GM23248 (cell line): ENCODE measurements around the gene HPF1. TPM values are rescaled to one million over a fixed set of nuclear protein-coding genes. Genes with fewer than 3 reads are reported as not detected.

Source experiments
- DNase-seq: peaks from one replicate; pipeline ENCODE4 v3.0.0-alpha.2; 2015
- H2AFZ ChIP-seq: fragments of 200-600 bp; sonication (generic); 2 replicates; pipeline ENCODE4 v1.6.1; 2016; ENCODE audit warnings: antibody characterized with exemption
- H3F3A ChIP-seq: fragments of 200-600 bp; sonication (generic); 2 replicates; pipeline ENCODE4 v1.6.1; 2016; ENCODE audit warnings: mild to moderate bottlenecking, antibody characterized with exemption, mixed run types; ENCODE audit not compliant: insufficient read depth
- H3K27ac ChIP-seq: fragments of 200-600 bp; sonication (generic); 2 replicates; pipeline ENCODE4 v1.5.1; 2016; ENCODE audit warnings: mild to moderate bottlenecking
- H3K27me3 ChIP-seq: fragments of 200-600 bp; sonication (generic); replicated peaks from 2 replicates; pipeline ENCODE4 v1.6.1; 2016; ENCODE audit warnings: mild to moderate bottlenecking; ENCODE audit not compliant: insufficient read depth
- H3K36me3 ChIP-seq: fragments of 200-600 bp; sonication (generic); 2 replicates; pipeline ENCODE4 v1.6.1; 2016; ENCODE audit warnings: low read depth, mild to moderate bottlenecking
- H3K4me1 ChIP-seq: fragments of 200-600 bp; sonication (generic); 2 replicates; pipeline ENCODE4 v1.6.1; 2016; ENCODE audit warnings: mild to moderate bottlenecking; ENCODE audit not compliant: insufficient read depth
- H3K4me2 ChIP-seq: fragments of 200-600 bp; sonication (generic); one replicate; pipeline ENCODE4 v1.6.1; 2016; ENCODE audit warnings: mild to moderate bottlenecking; ENCODE audit not compliant: unreplicated experiment
- H3K4me3 ChIP-seq: fragments of 200-600 bp; sonication (generic); 2 replicates; pipeline ENCODE4 v1.5.1; 2016; ENCODE audit warnings: mild to moderate bottlenecking
- H3K79me2 ChIP-seq: fragments of 200-600 bp; sonication (generic); 2 replicates; pipeline ENCODE4 v1.6.1; 2016; ENCODE audit warnings: mild to moderate bottlenecking; ENCODE audit not compliant: insufficient read depth
- H3K9ac ChIP-seq: fragments of 200-600 bp; sonication (generic); 2 replicates; pipeline ENCODE4 v1.6.1; 2016; ENCODE audit warnings: mild to moderate bottlenecking
- H3K9me2 ChIP-seq: fragments of 200-600 bp; sonication (generic); 2 replicates; pipeline ENCODE4 v1.6.1; 2016; ENCODE audit warnings: mixed run types, mild to moderate bottlenecking, moderate library complexity; ENCODE audit not compliant: insufficient read depth
- H3K9me3 ChIP-seq: fragments of 200-600 bp; sonication (generic); one replicate; pipeline ENCODE4 v1.6.1; 2017; ENCODE audit warnings: low read depth
- H4K20me1 ChIP-seq: fragments of 200-600 bp; sonication (generic); 2 replicates; pipeline ENCODE4 v1.6.0; 2016; ENCODE audit not compliant: insufficient read depth
- EZH2 ChIP-seq: fragments of 200-600 bp; sonication (generic); IDR thresholded peaks from 2 replicates; pipeline ENCODE4 v1.6.1; 2018; ENCODE audit warnings: antibody characterized with exemption, mild to moderate bottlenecking; ENCODE audit not compliant: insufficient read depth, poor library complexity, severe bottlenecking
- EZH2phosphoT487 ChIP-seq: fragments of 200-600 bp; sonication (generic); IDR thresholded peaks from 2 replicates; pipeline ENCODE4 v1.6.1; 2018; ENCODE audit warnings: antibody characterized with exemption, moderate library complexity, mild to moderate bottlenecking, low read depth; ENCODE audit not compliant: insufficient read depth
- WGBS, 2 experiments: methylation state at CpG; one replicate each; pipeline ENCODE4 v1.1.6; 2015 to 2017; ENCODE audit warnings: low lambda C conversion rate in 2 of 2, low coverage in 1 of 2; ENCODE audit errors: missing lambda C conversion rate in 2 of 2; 5-methylcytosine and 5-hydroxymethylcytosine counted together
- in situ Hi-C: fragments of 300-500 bp; cut with MboI; formaldehyde crosslinking; loops from 2 replicates; pipeline ENCODE4 v1.15.0; 2020
- polyA plus RNA-seq: library from polyadenylated mRNA; unstranded; fragments of >200 nt; fragmentation: Nextera tagmentation; extraction: Ambion mirVana; gene quantifications from 2 replicates; pipeline ENCODE4 v1.2.1, GENCODE V29; 2016
- total RNA-seq: library from RNA; depleted of rRNA; stranded (reverse); fragments of >200 nt; shearing (Covaris generic); gene quantifications from 2 replicates; pipeline ENCODE4 v1.2.3, GENCODE V29; 2014

Gene HPF1
- total and polyA plus RNA-seq, 2 experiments from 2014 or later = 40.5 to 54.1 TPM

DNA sequence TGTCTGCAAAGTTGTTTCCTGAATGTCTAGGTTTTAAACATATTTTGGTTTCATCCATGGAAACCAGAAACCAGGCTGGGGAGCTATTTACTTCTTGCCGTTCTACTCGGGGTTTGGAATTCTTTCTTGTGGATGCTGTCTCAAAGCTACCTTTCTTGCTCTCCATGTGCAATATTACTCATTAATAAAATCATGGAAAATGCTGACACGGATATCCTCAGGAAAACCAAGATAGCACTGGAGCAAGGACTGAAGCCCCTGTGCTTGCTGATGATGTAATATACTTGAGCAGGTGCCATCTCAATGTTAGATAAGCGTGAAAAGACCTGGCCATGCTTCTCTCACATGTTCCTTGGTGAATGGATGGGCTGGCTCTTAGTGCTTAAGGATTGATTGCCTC is 41.5 kb upstream of the HPF1 start:
- no peak overlapping the region for H2AFZ ChIP-seq
- H3K4me2 ChIP-seq = no peak overlapping the region
- no peak overlapping the region for H3K27ac ChIP-seq
- H3K9ac ChIP-seq = no peak overlapping the region
- H4K20me1 ChIP-seq = no peaks in the 10 kb centered on the region
- peaks cover 6% of the 10 kb centered on the region; the same call in 1 of the 2 replicates for H3K4me1 ChIP-seq
- H3K27me3 ChIP-seq = no peaks in the 10 kb centered on the region
- in situ Hi-C loops = no loop called here
- no peaks in the 10 kb centered on the region for H3K36me3 ChIP-seq
- H3F3A ChIP-seq = no peaks in the 10 kb centered on the region
- DNase-seq = no peak
- WGBS, 2 experiments = 63 to 75% methylated on average over 4 of the region's 4 CpGs
- H3K9me2 ChIP-seq = no peaks in the 10 kb centered on the region
- no peak overlapping the region for H3K4me3 ChIP-seq
- TF ChIP-seq EZH2 (no peak), EZH2phosphoT487 (no peak)
- no peaks in the 10 kb centered on the region for H3K9me3 ChIP-seq
- no peaks in the 10 kb centered on the region for H3K79me2 ChIP-seq

DNA sequence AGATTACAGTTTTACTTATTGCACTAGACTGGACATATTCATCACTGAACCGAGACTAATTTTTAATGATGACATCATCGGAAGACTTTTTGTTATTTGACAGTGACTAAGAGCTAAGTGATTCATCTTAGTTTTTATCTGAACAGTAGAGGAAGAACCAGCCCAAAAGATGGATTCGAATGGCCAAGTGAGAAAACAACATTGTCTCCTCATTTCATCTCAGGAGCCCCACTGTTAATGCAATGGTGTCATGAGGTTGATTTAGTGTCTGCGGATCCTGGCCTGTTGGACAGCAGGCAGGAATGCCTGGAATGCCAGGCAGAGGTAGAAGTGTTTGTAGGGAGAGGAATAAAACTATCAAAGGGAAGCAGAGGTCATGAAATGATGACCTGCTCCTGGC is 37.8 kb upstream of the HPF1 start:
- no peak overlapping the region for H3K4me2 ChIP-seq
- no peak overlapping the region for H3K27ac ChIP-seq
- no peaks in the 10 kb centered on the region for H3F3A ChIP-seq
- H3K9me3 ChIP-seq = no peaks in the 10 kb centered on the region
- H3K36me3 ChIP-seq = no peaks in the 10 kb centered on the region
- peak; percentile 66 for DNase-seq
- H4K20me1 ChIP-seq = no peaks in the 10 kb centered on the region
- no peaks in the 10 kb centered on the region for H3K79me2 ChIP-seq
- H3K4me3 ChIP-seq = no peak overlapping the region
- TF ChIP-seq EZH2 (no peak), EZH2phosphoT487 (no peak)
- in situ Hi-C loops = no loop called here
- H3K27me3 ChIP-seq = no peaks in the 10 kb centered on the region
- H3K9me2 ChIP-seq = no peaks in the 10 kb centered on the region
- H3K4me1 ChIP-seq = peaks cover 6% of the 10 kb centered on the region
- no peak overlapping the region for H3K9ac ChIP-seq
- 27 to 34% methylated on average over 4 of the region's 4 CpGs for WGBS, 2 experiments
- H2AFZ ChIP-seq = no peak overlapping the region

DNA sequence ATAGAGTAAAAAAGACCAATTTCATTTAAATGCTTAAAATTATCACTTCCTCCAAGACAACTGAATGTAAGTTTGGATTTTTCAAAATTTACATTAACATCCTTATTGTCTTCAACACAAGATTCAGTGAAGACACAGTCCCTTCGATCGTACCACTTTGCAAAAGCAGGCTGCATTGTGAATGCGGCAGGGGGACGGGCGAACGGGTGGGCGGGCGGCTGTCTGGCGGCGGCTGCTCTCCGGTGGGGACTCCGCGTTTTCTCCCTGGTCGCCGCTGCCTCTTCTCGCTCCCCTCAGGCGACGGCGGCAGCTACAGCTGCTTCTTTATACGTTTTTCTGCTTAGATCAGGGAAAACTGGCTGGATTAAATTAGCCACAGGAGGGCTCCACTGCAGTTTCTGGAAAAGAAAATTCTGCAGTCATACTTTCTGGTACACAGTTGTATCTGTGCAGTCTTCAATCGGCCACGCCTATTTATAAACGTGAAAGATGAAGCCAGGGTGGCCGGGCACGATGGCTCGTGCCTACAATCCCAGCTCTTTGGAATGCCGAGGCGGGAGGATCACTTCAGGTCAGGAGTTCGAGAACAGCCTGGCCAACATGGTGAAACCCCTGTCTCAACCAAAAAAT is 33.9 kb upstream of the HPF1 start:
- Histone ChIP-seq H3K79me2 (no peaks in the 10 kb centered on the region), H3K27me3 (0 out of 2 replicates have a peak, but pooled peaks cover 6% of the 10 kb centered on the region), H3F3A (no peaks in the 10 kb centered on the region), H3K4me2 (peak overlapping the region; percentile 91), H2AFZ (peak overlapping the region; percentile 84), H3K9me3 (no peaks in the 10 kb centered on the region), H4K20me1 (no peaks in the 10 kb centered on the region), H3K4me3 (peak overlapping the region; percentile 70), H3K4me1 (peaks cover 6% of the 10 kb centered on the region), H3K27ac (no peak overlapping the region), H3K9ac (peak overlapping the region; percentile 49; the same call in 1 of the 2 replicates), H3K9me2 (no peaks in the 10 kb centered on the region), H3K36me3 (no peaks in the 10 kb centered on the region)
- in situ Hi-C loops = no loop called here
- no peak for TF ChIP-seq EZH2
- TF ChIP-seq EZH2phosphoT487 = no peak
- 6 to 8% methylated on average over 14 to 29 of the region's 29 CpGs for WGBS, 2 experiments
- DNase-seq = peak; percentile 86

GRCh38 chr4:169791062-169791461 is 33.3 kb upstream of the HPF1 start:
- peak overlapping the region; percentile 70 for H3K4me3 ChIP-seq
- H4K20me1 ChIP-seq = no peaks in the 10 kb centered on the region
- H3K36me3 ChIP-seq = no peaks in the 10 kb centered on the region
- H3K4me2 ChIP-seq = peak overlapping the region; percentile 91
- no peak for TF ChIP-seq EZH2
- no peak for TF ChIP-seq EZH2phosphoT487
- H3K9me2 ChIP-seq = no peaks in the 10 kb centered on the region
- peaks cover 6% of the 10 kb centered on the region for H3K4me1 ChIP-seq
- H3K27ac ChIP-seq = no peak overlapping the region
- H3K27me3 ChIP-seq = 0 out of 2 replicates have a peak, but pooled peaks cover 6% of the 10 kb centered on the region
- WGBS, 2 experiments = 42 to 48% methylated on average over 2 of the region's 2 CpGs
- H3K9me3 ChIP-seq = no peaks in the 10 kb centered on the region
- H3K79me2 ChIP-seq = no peaks in the 10 kb centered on the region
- DNase-seq = peak; percentile 22
- no peaks in the 10 kb centered on the region for H3F3A ChIP-seq
- in situ Hi-C loops = no loop called here
- H3K9ac ChIP-seq = no peak overlapping the region
- peak overlapping the region; percentile 84 for H2AFZ ChIP-seq
